Liver (tissue), 9 donors: Measurements from ENCODE around the gene SECTM1. TPM values are rescaled to one million over a fixed set of nuclear protein-coding genes. Genes with fewer than 3 reads are reported as not detected.

Experiments used
- DNase-seq: peaks from one replicate; pipeline ENCODE4 v3.0.0-alpha.2; 2017; ENCODE audit warnings: low spot score
- H3K27ac ChIP-seq, 2 donors: one replicate each; pipeline ENCODE4 v1.7.0; 2013; ENCODE audit warnings: inconsistent platforms in 2 of 2, low read length in 2 of 2, control low read depth in 1 of 2, low read depth in 1 of 2, mild to moderate bottlenecking in 1 of 2
- H3K27me3 ChIP-seq, 4 donors: one replicate each; pipeline versions ENCODE4 v1.6.1 to v1.7.0; 2013; ENCODE audit warnings: low read length in 3 of 4, inconsistent platforms in 1 of 4, mild to moderate bottlenecking in 1 of 4, moderate library complexity in 1 of 4; ENCODE audit not compliant: control insufficient read depth in 4 of 4, insufficient read depth in 4 of 4
- H3K36me3 ChIP-seq, 4 donors: one replicate each; pipeline versions ENCODE4 v1.6.1 to v1.7.0; 2013; ENCODE audit warnings: low read length in 3 of 4, mild to moderate bottlenecking in 3 of 4, low read depth in 1 of 4, moderate library complexity in 1 of 4; ENCODE audit not compliant: control insufficient read depth in 4 of 4, insufficient read depth in 3 of 4
- H3K4me1 ChIP-seq, 4 donors: one replicate each; pipeline versions ENCODE4 v1.6.1 to v1.7.0; 2013; ENCODE audit warnings: low read length in 3 of 4, mild to moderate bottlenecking in 3 of 4, moderate library complexity in 1 of 4; ENCODE audit not compliant: control insufficient read depth in 4 of 4, insufficient read depth in 4 of 4
- H3K4me3 ChIP-seq, 3 donors: one replicate each; pipeline versions ENCODE4 v1.6.1 to v1.7.0; 2013; ENCODE audit warnings: low read length in 3 of 3, control low read depth in 1 of 3, low read depth in 1 of 3, mild to moderate bottlenecking in 1 of 3
- H3K9ac ChIP-seq, 2 donors: one replicate each; pipeline ENCODE4 v1.7.0; 2013; ENCODE audit warnings: low read length in 2 of 2, mild to moderate bottlenecking in 2 of 2, moderate library complexity in 2 of 2, control low read depth in 1 of 2, low read depth in 1 of 2
- H3K9me3 ChIP-seq, 4 donors: one replicate each; pipeline versions ENCODE4 v1.6.1 to v1.7.0; 2013; ENCODE audit warnings: low read length in 3 of 4; ENCODE audit not compliant: control insufficient read depth in 4 of 4
- EGR1 ChIP-seq, 2 donors: IDR thresholded peaks; 2 replicates each; pipeline ENCODE4 v1.6.1; 2016 to 2018; ENCODE audit warnings: antibody characterized with exemption in 2 of 2, low read depth in 2 of 2
- FOXA1 ChIP-seq: IDR thresholded peaks from 2 replicates; pipeline ENCODE4 v1.6.1; 2016; ENCODE audit warnings: antibody characterized with exemption
- FOXA2 ChIP-seq: IDR thresholded peaks from 2 replicates; pipeline ENCODE4 v1.6.1; 2016; ENCODE audit warnings: antibody characterized with exemption
- GABPA ChIP-seq, 2 donors: IDR thresholded peaks in 1 of 2; conservative IDR thresholded peaks in 1 of 2; 2 replicates each; pipeline ENCODE4 v1.6.1; 2016; ENCODE audit warnings: antibody characterized with exemption in 2 of 2, mild to moderate bottlenecking in 1 of 2, moderate library complexity in 1 of 2
- HNF4A ChIP-seq, 2 donors: conservative IDR thresholded peaks; 2 replicates each; pipeline ENCODE4 v1.6.1; 2016; ENCODE audit warnings: antibody characterized with exemption in 2 of 2, mild to moderate bottlenecking in 2 of 2
- HNF4G ChIP-seq: IDR thresholded peaks from 2 replicates; pipeline ENCODE4 v1.6.1; 2016; ENCODE audit warnings: antibody characterized with exemption
- JUND ChIP-seq, 2 donors: IDR thresholded peaks; 2 replicates each; pipeline ENCODE4 v1.6.1; 2016; ENCODE audit warnings: antibody characterized with exemption in 2 of 2
- NR2F2 ChIP-seq: IDR thresholded peaks from 2 replicates; pipeline ENCODE4 v1.6.1; 2016; ENCODE audit warnings: antibody characterized with exemption
- RAD21 ChIP-seq, 2 donors: IDR thresholded peaks; 2 replicates each; pipeline ENCODE4 v1.6.1; 2016; ENCODE audit warnings: antibody characterized with exemption in 2 of 2, mild to moderate bottlenecking in 2 of 2
- RXRA ChIP-seq, 2 donors: IDR thresholded peaks; 2 replicates each; pipeline ENCODE4 v1.6.1; 2017 to 2018; ENCODE audit warnings: antibody characterized with exemption in 2 of 2, mild to moderate bottlenecking in 1 of 2
- SP1 ChIP-seq: IDR thresholded peaks from 2 replicates; pipeline ENCODE4 v1.6.1; 2018; ENCODE audit warnings: antibody characterized with exemption, mild to moderate bottlenecking
- TAF1 ChIP-seq: conservative IDR thresholded peaks from 2 replicates; pipeline ENCODE4 v1.6.1; 2016; ENCODE audit warnings: antibody characterized with exemption, mild to moderate bottlenecking
- YY1 ChIP-seq: IDR thresholded peaks from 2 replicates; pipeline ENCODE4 v1.6.1; 2016; ENCODE audit warnings: antibody characterized with exemption, mild to moderate bottlenecking
- WGBS: extraction: QIAGEN DNeasy Blood & Tissue Kit; methylation state at CpG from one replicate; pipeline ENCODE4 v1.1.7; 2013; 5-methylcytosine and 5-hydroxymethylcytosine counted together
- polyA plus RNA-seq, 2 donors: library from polyadenylated mRNA; stranded (reverse) in 1 of 2; unstranded in 1 of 2; fragments of 200-250 nt in 1 of 2; fragments of >200 nt in 1 of 2; fragmentation: Nextera tagmentation in 1 of 2; extraction: Ambion mirVana in 1 of 2; gene quantifications; one replicate each; pipeline versions ENCODE4 v1.2.1 to v1.2.3, GENCODE V29; 2013 to 2015
- total RNA-seq, 2 donors: library from RNA; depleted of rRNA; stranded (reverse); fragments of >200 nt; gene quantifications; one replicate each; pipeline ENCODE4 v1.2.3, GENCODE V29; 2014
- TF ChIP-seq, protein P1 (sequence below): IDR thresholded peaks from 2 replicates; pipeline ENCODE4 v1.6.1; 2016; ENCODE audit warnings: antibody characterized with exemption, mild to moderate bottlenecking
- TF ChIP-seq, protein P2 (sequence below): IDR thresholded peaks from 2 replicates; pipeline ENCODE4 v1.6.1; 2016; ENCODE audit warnings: antibody characterized with exemption
- TF ChIP-seq, protein P3 (sequence below): IDR thresholded peaks from 2 replicates; pipeline ENCODE4 v1.6.1; 2016; ENCODE audit warnings: antibody characterized with exemption
- TF ChIP-seq, protein P4 (sequence below): fragments of 150-350 bp; IDR thresholded peaks from 2 replicates; pipeline ENCODE4 v1.5.1; 2017; ENCODE audit warnings: improper control_type of control experiment, low read depth, low read length; ENCODE audit not compliant: missing input control
- TF ChIP-seq, protein P5 (sequence below): IDR thresholded peaks from 2 replicates; pipeline ENCODE4 v1.6.1; 2016; ENCODE audit warnings: antibody characterized with exemption
- donor health status: healthy.
- donor health status: healthy.
- donor health status: healthy.
- donor health status: healthy.
- donor health status: healthy.

SECTM1 gene
- total and polyA plus RNA-seq, 4 donors = 1.3 to 14.2 (median 4.6) TPM

DNA sequence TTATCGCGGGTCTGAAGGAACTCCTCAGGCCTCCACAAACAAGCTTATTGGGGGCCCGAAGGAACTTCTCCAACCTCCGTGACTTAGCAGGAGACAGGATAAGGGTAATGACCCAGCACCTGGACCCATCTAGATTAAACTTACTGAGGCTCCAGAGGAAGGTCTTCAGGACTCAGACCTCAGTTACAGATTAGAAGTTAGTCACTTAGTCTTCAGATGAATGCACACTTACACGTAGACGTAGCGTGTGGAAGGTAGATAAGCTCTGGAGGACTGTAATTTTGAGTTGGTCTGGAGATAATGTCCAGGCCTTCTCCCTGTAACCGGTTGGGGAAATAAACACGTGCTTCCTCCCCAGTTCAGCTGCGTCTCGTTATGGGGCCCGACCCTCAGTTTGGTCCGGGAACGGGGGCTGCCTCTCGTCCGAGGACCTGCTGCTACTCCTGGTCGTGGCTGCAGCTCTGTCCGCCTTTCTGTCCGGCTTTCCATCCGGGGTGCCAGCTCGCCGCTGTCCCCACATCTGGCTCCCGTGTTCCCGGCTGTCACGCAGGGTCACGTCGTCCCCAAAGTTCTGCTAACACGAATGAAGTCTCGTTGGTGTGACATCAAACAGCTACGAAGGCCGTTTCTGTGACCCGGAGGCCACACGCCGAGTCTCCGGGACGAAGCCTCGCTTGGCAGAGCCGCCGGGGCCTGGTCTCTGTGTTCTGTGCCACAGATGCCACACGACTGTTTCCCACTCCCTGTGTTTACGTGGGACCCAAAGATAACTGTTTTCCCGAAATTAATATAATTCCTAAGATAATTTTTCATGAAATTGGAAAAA, 11.8 kb upstream of the SECTM1 start:
- DNase-seq = no peak
- H3K4me3 ChIP-seq = no peak overlapping the region
- no peaks in the 10 kb centered on the region for H3K36me3 ChIP-seq
- H3K9ac ChIP-seq = no peak overlapping the region
- H3K4me1 ChIP-seq = peaks cover 0 to 4% (median 1%) of the 10 kb centered on the region in 4 donors
- no peaks in the 10 kb centered on the region for H3K27me3 ChIP-seq
- TF ChIP-seq JUND (IDR thresholded peaks at IDR 0.05) (no peak), GABPA (IDR thresholded peaks at IDR 0.05 in 1 of 2, conservative IDR thresholded peaks at IDR 0.05 in 1 of 2) (no peak), YY1 (no peak), FOXA2 (no peak), FOXA1 (no peak), RXRA (IDR thresholded peaks at IDR 0.05) (no peak), NR2F2 (no peak), SP1 (no peak), RAD21 (IDR thresholded peaks at IDR 0.05) (no peak), HNF4A (conservative IDR thresholded peaks at IDR 0.05) (no peak), EGR1 (IDR thresholded peaks at IDR 0.05; ENCODE audit: low read depth in 2 of 2) (no peak), HNF4G (no peak), TAF1 (no peak)
- TF ChIP-seq, protein P1, sequence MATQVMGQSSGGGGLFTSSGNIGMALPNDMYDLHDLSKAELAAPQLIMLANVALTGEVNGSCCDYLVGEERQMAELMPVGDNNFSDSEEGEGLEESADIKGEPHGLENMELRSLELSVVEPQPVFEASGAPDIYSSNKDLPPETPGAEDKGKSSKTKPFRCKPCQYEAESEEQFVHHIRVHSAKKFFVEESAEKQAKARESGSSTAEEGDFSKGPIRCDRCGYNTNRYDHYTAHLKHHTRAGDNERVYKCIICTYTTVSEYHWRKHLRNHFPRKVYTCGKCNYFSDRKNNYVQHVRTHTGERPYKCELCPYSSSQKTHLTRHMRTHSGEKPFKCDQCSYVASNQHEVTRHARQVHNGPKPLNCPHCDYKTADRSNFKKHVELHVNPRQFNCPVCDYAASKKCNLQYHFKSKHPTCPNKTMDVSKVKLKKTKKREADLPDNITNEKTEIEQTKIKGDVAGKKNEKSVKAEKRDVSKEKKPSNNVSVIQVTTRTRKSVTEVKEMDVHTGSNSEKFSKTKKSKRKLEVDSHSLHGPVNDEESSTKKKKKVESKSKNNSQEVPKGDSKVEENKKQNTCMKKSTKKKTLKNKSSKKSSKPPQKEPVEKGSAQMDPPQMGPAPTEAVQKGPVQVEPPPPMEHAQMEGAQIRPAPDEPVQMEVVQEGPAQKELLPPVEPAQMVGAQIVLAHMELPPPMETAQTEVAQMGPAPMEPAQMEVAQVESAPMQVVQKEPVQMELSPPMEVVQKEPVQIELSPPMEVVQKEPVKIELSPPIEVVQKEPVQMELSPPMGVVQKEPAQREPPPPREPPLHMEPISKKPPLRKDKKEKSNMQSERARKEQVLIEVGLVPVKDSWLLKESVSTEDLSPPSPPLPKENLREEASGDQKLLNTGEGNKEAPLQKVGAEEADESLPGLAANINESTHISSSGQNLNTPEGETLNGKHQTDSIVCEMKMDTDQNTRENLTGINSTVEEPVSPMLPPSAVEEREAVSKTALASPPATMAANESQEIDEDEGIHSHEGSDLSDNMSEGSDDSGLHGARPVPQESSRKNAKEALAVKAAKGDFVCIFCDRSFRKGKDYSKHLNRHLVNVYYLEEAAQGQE = no peak
- TF ChIP-seq, protein P2, sequence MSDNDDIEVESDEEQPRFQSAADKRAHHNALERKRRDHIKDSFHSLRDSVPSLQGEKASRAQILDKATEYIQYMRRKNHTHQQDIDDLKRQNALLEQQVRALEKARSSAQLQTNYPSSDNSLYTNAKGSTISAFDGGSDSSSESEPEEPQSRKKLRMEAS = no peak
- TF ChIP-seq, protein P3, sequence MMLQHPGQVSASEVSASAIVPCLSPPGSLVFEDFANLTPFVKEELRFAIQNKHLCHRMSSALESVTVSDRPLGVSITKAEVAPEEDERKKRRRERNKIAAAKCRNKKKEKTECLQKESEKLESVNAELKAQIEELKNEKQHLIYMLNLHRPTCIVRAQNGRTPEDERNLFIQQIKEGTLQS = no peak
- TF ChIP-seq, protein P4, sequence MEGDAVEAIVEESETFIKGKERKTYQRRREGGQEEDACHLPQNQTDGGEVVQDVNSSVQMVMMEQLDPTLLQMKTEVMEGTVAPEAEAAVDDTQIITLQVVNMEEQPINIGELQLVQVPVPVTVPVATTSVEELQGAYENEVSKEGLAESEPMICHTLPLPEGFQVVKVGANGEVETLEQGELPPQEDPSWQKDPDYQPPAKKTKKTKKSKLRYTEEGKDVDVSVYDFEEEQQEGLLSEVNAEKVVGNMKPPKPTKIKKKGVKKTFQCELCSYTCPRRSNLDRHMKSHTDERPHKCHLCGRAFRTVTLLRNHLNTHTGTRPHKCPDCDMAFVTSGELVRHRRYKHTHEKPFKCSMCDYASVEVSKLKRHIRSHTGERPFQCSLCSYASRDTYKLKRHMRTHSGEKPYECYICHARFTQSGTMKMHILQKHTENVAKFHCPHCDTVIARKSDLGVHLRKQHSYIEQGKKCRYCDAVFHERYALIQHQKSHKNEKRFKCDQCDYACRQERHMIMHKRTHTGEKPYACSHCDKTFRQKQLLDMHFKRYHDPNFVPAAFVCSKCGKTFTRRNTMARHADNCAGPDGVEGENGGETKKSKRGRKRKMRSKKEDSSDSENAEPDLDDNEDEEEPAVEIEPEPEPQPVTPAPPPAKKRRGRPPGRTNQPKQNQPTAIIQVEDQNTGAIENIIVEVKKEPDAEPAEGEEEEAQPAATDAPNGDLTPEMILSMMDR = no peak
- TF ChIP-seq, protein P5, sequence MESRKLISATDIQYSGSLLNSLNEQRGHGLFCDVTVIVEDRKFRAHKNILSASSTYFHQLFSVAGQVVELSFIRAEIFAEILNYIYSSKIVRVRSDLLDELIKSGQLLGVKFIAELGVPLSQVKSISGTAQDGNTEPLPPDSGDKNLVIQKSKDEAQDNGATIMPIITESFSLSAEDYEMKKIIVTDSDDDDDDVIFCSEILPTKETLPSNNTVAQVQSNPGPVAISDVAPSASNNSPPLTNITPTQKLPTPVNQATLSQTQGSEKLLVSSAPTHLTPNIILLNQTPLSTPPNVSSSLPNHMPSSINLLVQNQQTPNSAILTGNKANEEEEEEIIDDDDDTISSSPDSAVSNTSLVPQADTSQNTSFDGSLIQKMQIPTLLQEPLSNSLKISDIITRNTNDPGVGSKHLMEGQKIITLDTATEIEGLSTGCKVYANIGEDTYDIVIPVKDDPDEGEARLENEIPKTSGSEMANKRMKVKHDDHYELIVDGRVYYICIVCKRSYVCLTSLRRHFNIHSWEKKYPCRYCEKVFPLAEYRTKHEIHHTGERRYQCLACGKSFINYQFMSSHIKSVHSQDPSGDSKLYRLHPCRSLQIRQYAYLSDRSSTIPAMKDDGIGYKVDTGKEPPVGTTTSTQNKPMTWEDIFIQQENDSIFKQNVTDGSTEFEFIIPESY = no peak
- no peaks in the 10 kb centered on the region for H3K9me3 ChIP-seq
- 93% methylated on average over 42 of the region's 42 CpGs for WGBS
- H3K27ac ChIP-seq = no peak overlapping the region
